8988T (cell line): Measurements from ENCODE around the gene RBMS3.

ENCODE experiments used
- DNase-seq: peaks from one replicate; pipeline ENCODE4 v3.0.0; 2011

The RBMS3 gene

GRCh38 chr3:29280404-29281093, at the start of gene RBMS3:
RBMS3 (plus strand) TSS chr3:29281071.
- DNase-seq = peak; percentile 28

- peak; percentile 13 for DNase-seq
Measured at GRCh38 chr3:29233126-29233525, 47.7 kb upstream of the RBMS3 start.

GRCh38 chr3:29236146-29236840, 44.6 kb upstream of the RBMS3 start:
- DNase-seq = no peak

- no peak for DNase-seq
Measured at GRCh38 chr3:29239376-29239775, 41.5 kb upstream of the RBMS3 start.

- peak; percentile 17 for DNase-seq
Measured at GRCh38 chr3:29240248-29240647, 40.6 kb upstream of the RBMS3 start.

- DNase-seq = no peak
Measured at GRCh38 chr3:29240887-29241286, 40.0 kb upstream of the RBMS3 start.

GRCh38 chr3:29241855-29242254, 39.0 kb upstream of the RBMS3 start:
- DNase-seq = no peak

- DNase-seq = no peak
Measured at GRCh38 chr3:29242296-29242695, 38.6 kb upstream of the RBMS3 start.

- DNase-seq = no peak
Measured at GRCh38 chr3:29245441-29245840, 35.4 kb upstream of the RBMS3 start.

- no peak for DNase-seq
Measured at GRCh38 chr3:29247088-29247745, 33.7 kb upstream of the RBMS3 start.

- no peak for DNase-seq
Measured at GRCh38 chr3:29249829-29250345, 31.0 kb upstream of the RBMS3 start.

- DNase-seq = no peak
Measured at GRCh38 chr3:29255854-29256696, 24.8 kb upstream of the RBMS3 start.

- DNase-seq = no peak
Measured at GRCh38 chr3:29258161-29258560, 22.7 kb upstream of the RBMS3 start.

GRCh38 chr3:29261119-29261518, 19.8 kb upstream of the RBMS3 start:
- no peak for DNase-seq

GRCh38 chr3:29263476-29263875, 17.4 kb upstream of the RBMS3 start:
- no peak for DNase-seq

- no peak for DNase-seq
Measured at GRCh38 chr3:29265509-29266072, 15.3 kb upstream of the RBMS3 start.

GRCh38 chr3:29267226-29267625, 13.6 kb upstream of the RBMS3 start:
- no peak for DNase-seq

- no peak for DNase-seq
Measured at GRCh38 chr3:29268651-29269050, 12.2 kb upstream of the RBMS3 start.

GRCh38 chr3:29270752-29271151, 10.1 kb upstream of the RBMS3 start:
- DNase-seq = no peak

- DNase-seq = no peak
Measured at GRCh38 chr3:29271475-29271874, 9.4 kb upstream of the RBMS3 start.

GRCh38 chr3:29274667-29275066, 6.2 kb upstream of the RBMS3 start:
- DNase-seq = no peak

- no peak for DNase-seq
Measured at GRCh38 chr3:29275309-29275708, 5.6 kb upstream of the RBMS3 start.

- DNase-seq = no peak
Measured at GRCh38 chr3:29277249-29277648, 3.6 kb upstream of the RBMS3 start.
